Measurements from ENCODE around the gene MTSS2. TPM values are rescaled to one million over a fixed set of nuclear protein-coding genes. Genes with fewer than 3 reads are reported as not detected.

Gene MTSS2
- total and polyA plus RNA-seq, 2 of the 4 experiments (the other 2 are of a cell fraction), result 9.1 to 86.2 TPM

DNA sequence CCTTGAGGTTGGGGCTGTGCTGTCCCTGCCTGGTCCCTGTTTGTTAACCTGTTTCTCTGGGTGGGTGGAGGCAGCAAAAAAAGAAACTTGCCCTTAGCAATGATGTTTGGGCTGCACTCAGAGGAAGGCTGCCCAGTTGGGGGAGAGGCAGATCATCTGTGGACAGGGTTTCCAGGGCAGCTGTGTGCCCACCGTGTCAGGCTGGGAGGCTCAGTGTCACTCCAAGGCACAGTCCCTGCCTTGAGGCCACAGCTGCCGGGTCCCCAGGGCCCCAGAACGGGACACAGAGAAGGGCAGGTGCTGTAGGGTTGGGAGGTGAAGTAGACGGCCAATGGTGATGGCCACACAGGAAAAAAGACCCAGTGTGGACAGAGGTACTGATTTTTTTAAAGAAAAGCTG is 35.6 kb downstream of the MTSS2 start:
- Histone ChIP-seq H3K79me1 (ENCODE audit: low read depth in 1 of 2, low read length in 2 of 2) (no peaks in the 10 kb centered on the region), H2BK15ac (ENCODE audit: low read depth, low read length) (no peak overlapping the region), H3K18ac (ENCODE audit: low read depth, low read length) (no peak overlapping the region), H2BK20ac (ENCODE audit: low read depth, low read length) (no peak overlapping the region), H4K20me1 (ENCODE audit: insufficient read depth, low read length) (no peaks in the 10 kb centered on the region), H3K27ac (ENCODE audit: insufficient read depth, low read length) (no peak overlapping the region), H3K4me3 (ENCODE audit: insufficient read depth, low read depth, low read length) (no peak overlapping the region), H4K91ac (ENCODE audit: insufficient read depth, low read depth, low read length) (no peak overlapping the region), H2BK120ac (ENCODE audit: low read depth, low read length) (no peak overlapping the region), H3K9me3 (ENCODE audit: control insufficient read depth, insufficient read depth, low read length) (no peaks in the 10 kb centered on the region), H3K4me2 (ENCODE audit: low read depth, low read length) (no peak overlapping the region), H3K27me3 (ENCODE audit: control insufficient read depth, insufficient read depth, low read length) (0 out of 2 replicates have a peak, but pooled peaks cover under 1% of the 10 kb centered on the region), H2BK5ac (ENCODE audit: low read depth, low read length, poor library complexity, severe bottlenecking) (no peak overlapping the region), H2AFZ (replicated peaks; ENCODE audit: low read length, poor library complexity) (no peak overlapping the region), H3K56ac (ENCODE audit: extremely low read depth, insufficient read depth, low read length) (no peak overlapping the region), H4K5ac (ENCODE audit: low read depth, low read length) (no peak overlapping the region), H3K36me3 (ENCODE audit: control insufficient read depth, insufficient read depth, low read length) (no peaks in the 10 kb centered on the region), H2AK9ac (replicated peaks; ENCODE audit: low read depth, low read length, poor library complexity) (no peak overlapping the region), H3K9ac (ENCODE audit: low read depth, low read length) (no peak overlapping the region), H3K4ac (ENCODE audit: low read depth, low read length) (no peak overlapping the region), H3K23ac (ENCODE audit: low read depth, low read length) (no peak overlapping the region), H2AK5ac (ENCODE audit: low read depth, low read length) (peak overlapping the region; percentile 23; the same call in 1 of the 2 replicates), H3K14ac (replicated peaks; ENCODE audit: low read depth, low read length) (no peak overlapping the region), H3K4me1 (ENCODE audit: control insufficient read depth, insufficient read depth, low read length) (peaks cover 3% of the 10 kb centered on the region), H3K9me1 (ENCODE audit: insufficient read depth, low read length) (no peaks in the 10 kb centered on the region; the same call in 1 of the 2 replicates), H4K8ac (ENCODE audit: low read depth in 2 of 2, low read length in 2 of 2) (no peak overlapping the region)
- ChIA-PET CTCF (no interaction called here), POLR2A (ENCODE audit: unreplicated experiment) (no interaction called here)
- dilution Hi-C loops (cut with HindIII; ENCODE audit: low sequenced_read_pairs, unreplicated experiment), result no loop called here
- TF ChIP-seq RCOR1 (IDR thresholded peaks at IDR 0.05; ENCODE audit: insufficient replicate concordance, low read length) (no peak), NFE2L2 (IDR thresholded peaks at IDR 0.05; ENCODE audit: low read depth, low read length) (no peak)
- TF ChIP-seq, protein P1, sequence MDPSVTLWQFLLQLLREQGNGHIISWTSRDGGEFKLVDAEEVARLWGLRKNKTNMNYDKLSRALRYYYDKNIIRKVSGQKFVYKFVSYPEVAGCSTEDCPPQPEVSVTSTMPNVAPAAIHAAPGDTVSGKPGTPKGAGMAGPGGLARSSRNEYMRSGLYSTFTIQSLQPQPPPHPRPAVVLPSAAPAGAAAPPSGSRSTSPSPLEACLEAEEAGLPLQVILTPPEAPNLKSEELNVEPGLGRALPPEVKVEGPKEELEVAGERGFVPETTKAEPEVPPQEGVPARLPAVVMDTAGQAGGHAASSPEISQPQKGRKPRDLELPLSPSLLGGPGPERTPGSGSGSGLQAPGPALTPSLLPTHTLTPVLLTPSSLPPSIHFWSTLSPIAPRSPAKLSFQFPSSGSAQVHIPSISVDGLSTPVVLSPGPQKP (IDR thresholded peaks at IDR 0.05; ENCODE audit: borderline replicate concordance, low read depth, low read length), result no peak
- intact Hi-C loops (cut with micrococcal nuclease), result loop anchor here (5.0 kb wide), 2 partner anchors 78 to 268 kb away; no protein-coding TSS in a partner anchor
- DNase-seq (no peak), ATAC-seq (ENCODE audit: low read depth) (no peak)
- WGBS, 2 experiments (ENCODE audit: extremely low coverage in 2 of 2, insufficient read length in 1 of 2), result 95% methylated on average over 2 of the region's 4 CpGs; no CpG with 5 or more reads in 1 of the 2 experiments
- in situ Hi-C loops (cut with MboI; ENCODE audit: low sequenced_read_pairs), result loop anchor here (5.0 kb wide), 2 partner anchors 78 to 118 kb away; no protein-coding TSS in a partner anchor
- BruUV-seq (replicated peaks), result no TSS peak

Data from IMR-90 (cell line).